Globus pallidus (tissue), 1 donor: ENCODE results near the gene TTYH1.

Source experiments
- DNase-seq: peaks from one replicate; pipeline ENCODE4 v3.0.0-alpha.2; 2015; ENCODE audit warnings: low spot score

The TTYH1 gene

GRCh38 chr19:54424201-54424600 lies 8.9 kb downstream of the TTYH1 start:
- DNase-seq = no peak

DNA sequence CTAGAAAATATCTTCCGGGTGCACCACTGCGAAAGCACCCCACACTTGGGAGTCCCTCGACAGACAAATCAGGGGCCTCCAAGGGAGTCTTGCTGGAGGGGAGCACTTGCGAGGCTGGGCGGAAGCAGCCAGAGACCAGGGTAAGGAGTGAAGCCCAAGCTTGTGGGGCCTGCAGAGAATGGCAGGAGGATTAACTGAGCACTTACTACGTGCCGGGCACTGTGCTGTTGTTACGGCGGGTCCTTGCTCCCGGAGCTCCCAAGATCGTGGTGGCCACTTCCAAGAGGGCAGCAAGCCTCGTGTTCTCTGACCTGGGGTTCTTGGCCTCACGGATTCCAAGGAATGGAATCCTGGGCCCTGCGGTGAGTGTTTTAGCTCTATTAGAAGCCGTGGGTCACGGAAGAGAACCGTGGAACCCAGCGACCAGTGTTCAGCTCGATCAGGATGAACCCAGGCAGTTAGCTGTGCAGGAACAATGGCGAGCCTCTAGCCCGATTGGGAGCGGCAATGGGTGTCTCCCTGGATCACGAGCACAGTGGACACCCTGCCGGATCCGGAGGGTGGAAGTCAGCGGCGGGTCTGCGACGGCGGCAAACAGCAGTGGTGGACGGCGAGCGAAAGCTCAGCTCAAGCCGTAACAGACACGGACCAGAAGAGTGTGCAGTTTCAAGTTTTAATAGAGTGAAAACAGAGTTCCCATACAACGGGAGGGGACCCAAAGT lies 9.6 kb downstream of the TTYH1 start:
- DNase-seq = no peak

DNA sequence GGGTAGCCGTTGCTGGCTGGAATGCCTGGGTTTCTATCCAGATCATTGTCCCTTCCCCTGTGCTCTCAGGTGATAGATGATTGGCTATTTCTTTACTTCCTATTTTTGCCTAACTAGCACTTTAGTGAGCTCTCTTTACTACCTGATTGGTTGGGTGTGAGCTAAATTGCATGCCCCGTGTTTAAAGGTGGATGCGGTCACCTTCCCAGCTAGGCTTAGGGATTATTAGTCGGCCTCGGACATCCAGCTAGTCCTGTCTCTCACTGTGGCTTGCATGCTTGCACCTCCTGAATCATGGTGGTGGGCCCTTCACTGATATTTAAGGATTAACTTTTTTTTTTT lies 10.1 kb downstream of the TTYH1 start:
- no peak for DNase-seq

GRCh38 chr19:54426291-54426931 lies 11.1 kb downstream of the TTYH1 start:
- DNase-seq = no peak

GRCh38 chr19:54427586-54427985 lies 12.3 kb downstream of the TTYH1 start:
- DNase-seq = no peak

GRCh38 chr19:54428323-54429175 lies 13.3 kb downstream of the TTYH1 start:
- DNase-seq = no peak

DNA sequence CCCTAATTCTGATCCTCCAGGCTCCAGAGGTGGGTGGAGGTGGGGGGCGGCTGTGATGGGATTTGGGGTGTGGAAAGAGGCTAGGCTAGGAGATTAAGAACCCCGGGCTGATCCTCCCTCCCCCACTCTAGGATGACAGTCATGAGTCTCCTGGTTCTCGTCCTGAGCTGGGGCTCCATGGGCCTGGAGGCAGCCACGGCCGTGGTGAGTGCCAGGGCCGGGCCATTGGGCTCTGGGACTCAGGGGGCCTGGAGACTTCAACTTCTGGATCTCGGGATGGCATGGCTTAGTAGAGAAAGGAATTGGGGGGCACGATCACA lies 13.9 kb downstream of the TTYH1 start:
- DNase-seq = no peak

GRCh38 chr19:54429545-54430227 lies 14.4 kb downstream of the TTYH1 start:
- no peak for DNase-seq

DNA sequence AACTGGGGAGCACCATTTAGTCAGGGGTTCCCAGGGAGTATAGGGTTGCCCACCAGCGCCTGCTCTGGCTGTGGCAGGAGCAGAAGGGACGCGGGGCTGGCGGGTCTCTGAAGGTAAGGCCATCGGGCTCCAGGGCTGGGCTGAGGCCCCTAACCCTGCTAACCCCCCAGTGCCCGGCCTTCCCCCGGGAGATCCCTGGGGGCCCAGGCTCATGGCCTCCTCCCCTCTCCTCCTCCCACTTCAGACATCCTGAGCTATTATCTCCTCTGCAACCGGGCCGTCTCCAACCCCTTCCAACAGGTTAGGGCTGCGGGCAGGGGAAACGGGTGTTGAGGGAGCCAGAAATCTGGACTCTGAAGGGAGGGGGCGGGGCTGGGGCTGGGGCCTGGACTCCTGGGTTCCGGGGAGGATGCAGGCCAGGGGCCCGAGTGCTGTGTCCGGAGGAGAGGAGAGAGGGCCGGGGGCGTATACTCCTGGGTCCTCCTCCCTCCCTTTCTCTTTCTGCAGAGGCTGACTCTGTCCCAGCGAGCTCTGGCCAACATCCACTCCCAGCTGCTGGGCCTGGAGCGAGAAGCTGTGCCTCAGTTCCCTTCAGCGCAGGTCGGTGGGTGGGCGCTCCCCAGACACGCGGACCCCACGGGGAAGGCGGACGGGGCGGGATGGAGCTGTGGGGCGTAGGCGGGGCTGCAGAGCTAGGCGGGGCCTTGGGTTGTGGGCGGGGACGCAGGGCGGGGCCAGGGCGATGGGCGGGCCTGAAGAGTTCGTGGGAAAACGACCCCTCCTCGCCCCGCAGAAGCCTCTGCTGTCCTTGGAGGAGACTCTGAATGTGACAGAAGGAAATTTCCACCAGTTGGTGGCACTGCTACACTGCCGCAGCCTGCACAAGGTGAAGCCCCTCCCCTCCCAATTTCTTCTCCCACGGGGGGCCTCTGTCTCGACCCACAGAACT lies 15.3 kb downstream of the TTYH1 start:
- peak; percentile 60 for DNase-seq

DNA sequence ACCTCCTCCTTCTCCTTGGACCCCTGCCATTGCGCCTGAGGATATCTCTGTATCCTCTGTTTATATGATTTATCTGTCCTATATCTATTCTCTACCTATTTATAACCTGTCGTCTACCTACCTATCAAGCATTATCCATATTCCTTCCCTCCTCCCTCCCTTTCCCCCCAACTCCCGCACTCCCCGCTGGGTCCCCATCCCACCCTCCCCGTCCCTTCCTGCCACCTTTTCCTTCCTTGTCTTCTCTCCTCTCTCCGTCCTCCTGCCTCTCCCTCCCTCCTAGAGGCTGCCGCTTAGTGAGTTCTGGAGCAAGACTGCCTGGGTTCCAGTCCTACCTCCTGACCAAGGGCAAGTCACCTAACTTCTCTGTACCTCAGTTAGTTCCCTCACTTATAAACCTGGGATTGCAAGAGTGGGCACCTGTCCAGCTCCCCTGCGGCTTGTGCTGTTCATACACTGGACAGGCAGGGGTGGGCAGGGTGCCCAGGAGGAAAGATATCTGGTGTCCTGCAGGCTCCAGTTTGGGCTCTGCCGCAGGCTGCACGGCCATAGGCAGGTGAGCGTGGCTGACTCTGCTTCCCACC lies 16.1 kb downstream of the TTYH1 start:
- DNase-seq = no peak

GRCh38 chr19:54432144-54432738 lies 17.0 kb downstream of the TTYH1 start:
- no peak for DNase-seq

- DNase-seq = no peak
Measured at GRCh38 chr19:54433697-54434096, 18.4 kb downstream of the TTYH1 start.

- DNase-seq = peak; percentile 54
Measured at GRCh38 chr19:54434112-54434872, 19.0 kb downstream of the TTYH1 start.

- DNase-seq = no peak
Measured at GRCh38 chr19:54434873-54435214, 19.6 kb downstream of the TTYH1 start.

GRCh38 chr19:54435551-54436016 lies 20.3 kb downstream of the TTYH1 start:
- no peak for DNase-seq

DNA sequence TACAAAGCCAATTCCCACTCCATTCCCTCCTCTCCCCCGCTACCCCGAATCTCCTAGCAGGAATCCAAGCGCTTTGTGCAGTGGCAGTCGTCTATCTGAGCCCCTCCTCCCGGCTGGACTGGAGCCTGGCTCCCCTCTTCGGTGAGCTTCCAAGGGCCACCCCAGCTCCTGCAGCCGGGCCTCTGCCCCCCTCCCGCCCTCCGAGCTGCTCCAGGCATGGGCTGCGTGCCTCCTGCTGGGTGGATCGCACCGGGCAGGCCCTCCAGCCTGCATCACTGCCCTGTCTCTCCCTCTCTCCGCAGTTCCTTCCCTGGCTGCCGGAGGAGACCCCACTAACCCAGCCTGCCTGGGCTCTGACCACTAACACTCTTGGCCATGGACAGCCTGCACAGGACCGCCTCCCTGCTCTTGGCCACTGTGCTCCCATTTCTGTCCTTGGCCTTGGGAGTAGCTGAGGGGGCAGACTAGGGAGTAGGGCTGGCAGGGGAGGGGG lies 20.8 kb downstream of the TTYH1 start:
- DNase-seq = peak; percentile 57

- no peak for DNase-seq
Measured at GRCh38 chr19:54436628-54437252, 21.5 kb downstream of the TTYH1 start.

DNA sequence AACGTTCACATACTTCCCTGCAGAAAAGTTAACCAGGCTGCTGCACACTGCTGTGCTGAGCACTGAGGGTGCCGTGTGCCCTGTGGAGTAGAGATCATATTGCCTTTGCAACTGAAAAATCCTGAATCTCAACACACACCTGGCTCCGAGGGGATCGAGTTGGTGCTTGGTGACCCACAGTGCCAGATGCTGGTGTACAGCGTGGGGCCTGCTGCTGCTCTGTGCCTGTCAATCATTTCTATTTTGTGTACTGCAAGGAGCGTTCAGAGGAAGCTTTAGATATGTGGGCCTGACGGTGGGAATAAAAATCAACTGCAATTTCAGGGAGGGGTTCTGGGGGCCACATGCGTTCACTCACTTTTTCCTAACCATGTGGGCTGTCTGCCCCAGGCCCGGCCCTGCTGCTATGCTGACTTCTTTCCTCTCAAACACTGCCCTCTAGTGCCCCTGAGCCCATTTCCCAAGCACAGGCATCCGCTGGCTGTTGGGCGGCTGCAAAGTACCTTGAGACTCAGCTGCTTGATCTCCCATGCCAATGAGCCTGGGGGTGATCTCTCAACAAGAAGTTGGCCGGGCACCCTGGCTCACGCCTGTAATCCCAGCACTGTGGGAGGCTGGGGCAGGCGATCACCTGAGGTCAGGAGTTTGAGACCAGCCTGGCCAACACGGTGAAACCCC lies 24.0 kb downstream of the TTYH1 start:
- DNase-seq = peak; percentile 81

DNA sequence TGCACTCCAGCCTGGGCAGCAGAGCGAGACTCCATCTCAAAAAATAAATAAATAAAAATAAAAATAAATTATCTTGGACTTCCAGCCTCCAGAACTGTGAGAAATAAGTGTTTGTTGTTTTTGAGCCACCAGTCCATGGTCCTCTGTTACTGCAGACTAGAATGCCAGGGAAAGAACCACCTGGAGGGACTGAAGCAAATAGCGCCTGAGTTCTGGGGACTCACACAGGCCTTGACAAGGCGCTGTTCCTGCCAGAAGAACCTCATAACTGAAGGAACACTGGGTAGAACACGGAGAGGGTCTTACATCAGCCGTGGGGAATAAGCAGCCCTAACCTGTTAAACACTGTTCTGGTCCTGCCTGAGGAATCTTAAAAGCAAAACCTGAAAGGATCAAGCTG lies 25.4 kb downstream of the TTYH1 start:
- no peak for DNase-seq
